ENCODE measurements around the gene NRROS.
A peak's percentile ranks its signal among the peaks of the same experiment; 100 is the strongest.
"Not testable (repeated sequence)": the region's sequence is repeated elsewhere in the genome, so short reads cannot be mapped to it uniquely, and the experiment has no call there.

NRROS gene

DNA sequence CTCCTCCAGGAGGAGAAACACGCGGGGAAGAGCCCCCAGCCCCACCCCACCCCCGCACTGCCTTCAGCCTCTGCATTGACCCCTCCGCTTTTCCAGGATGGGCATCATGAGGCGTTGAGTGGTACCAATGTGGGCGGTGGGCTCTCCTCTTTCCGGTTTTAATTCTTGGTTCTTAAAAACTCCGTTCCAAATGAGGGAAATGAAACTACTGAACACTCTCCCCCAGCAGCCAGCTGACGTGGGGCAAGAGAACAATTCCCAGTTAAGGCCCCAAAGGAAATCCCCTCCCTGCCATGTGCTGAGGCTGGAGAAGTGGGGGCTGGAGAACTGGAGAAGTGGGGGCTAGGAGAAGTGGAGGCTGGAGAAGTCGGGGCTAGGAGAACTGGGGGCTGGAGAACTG lies 5.3 kb upstream of the NRROS start:
- Histone ChIP-seq H3K4me1 (ENCODE audit: control insufficient read depth in 1 of 2, insufficient read depth in 2 of 2, low read length in 2 of 2) (peaks cover 0 to 8% of the 10 kb centered on the region in 2 experiments), H3K9me3 (ENCODE audit: insufficient read depth, low read depth, low read length) (no peaks in the 10 kb centered on the region), H4K12ac (ENCODE audit: low read depth, low read length) (no peak overlapping the region), H4K8ac (ENCODE audit: low read depth, low read length) (no peak overlapping the region), H2BK12ac (ENCODE audit: low read length) (no peak overlapping the region), H3K79me2 (ENCODE audit: control insufficient read depth, insufficient read depth, low read length, poor library complexity) (peaks cover 5% of the 10 kb centered on the region), H4K91ac (ENCODE audit: low read depth, low read length) (no peak overlapping the region), H3K18ac (ENCODE audit: low read length) (no peak overlapping the region), H3K23ac (ENCODE audit: low read length) (no peak overlapping the region), H2AK5ac (ENCODE audit: low read length) (no peak overlapping the region), H2AFZ (ENCODE audit: insufficient read depth, low read length, poor library complexity) (no peak overlapping the region), H3K79me1 (ENCODE audit: low read length) (peaks cover 10% of the 10 kb centered on the region), H3K27me3 (ENCODE audit: insufficient read depth, low read length) (peaks cover 7% of the 10 kb centered on the region), H3K27ac (ENCODE audit: low read depth, low read length) (no peak overlapping the region), H3K36me3 (ENCODE audit: control insufficient read depth in 1 of 2, insufficient read depth in 2 of 2, low read length in 2 of 2) (no peaks in the 10 kb centered on the region), H3K4me3 (ENCODE audit: low read depth, low read length) (no peak overlapping the region), H2BK5ac (ENCODE audit: low read depth, low read length, poor library complexity) (no peak overlapping the region), H3K9ac (ENCODE audit: low read length) (no peak overlapping the region), H3K14ac (ENCODE audit: low read length) (no peak overlapping the region), H3K4me2 (ENCODE audit: low read length) (no peak overlapping the region), H3K4ac (ENCODE audit: low read depth, low read length) (no peak overlapping the region), H2BK120ac (ENCODE audit: insufficient read depth, low read length, poor library complexity) (no peak overlapping the region)
- DNase-seq: peak; percentile 14 to 31
- WGBS (ENCODE audit: extremely low coverage, insufficient coverage, insufficient read length): no CpG with 5 or more reads among the region's 10 CpGs

DNA sequence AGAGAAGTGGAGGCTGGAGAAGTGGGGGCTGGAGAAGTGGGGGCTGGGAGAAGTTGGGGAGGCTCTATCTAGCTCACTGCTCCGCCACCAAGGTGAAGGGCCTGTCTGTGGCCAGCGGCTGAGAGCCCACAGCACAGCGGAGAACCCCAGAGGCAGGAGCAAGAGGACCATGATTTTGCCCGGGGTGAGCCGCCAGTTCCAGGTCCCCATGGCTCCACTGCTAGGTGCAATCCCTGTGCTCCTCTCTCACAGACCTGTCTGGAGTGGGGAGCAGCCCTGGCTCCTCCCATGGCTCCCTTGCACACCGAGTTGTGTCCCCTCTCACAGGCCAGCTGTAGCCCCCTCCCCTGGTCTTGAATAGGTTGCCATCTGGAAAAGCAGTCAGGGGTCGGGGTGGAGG lies 4.7 kb upstream of the NRROS start:
- no peaks in the 10 kb centered on the region for H3K36me3 ChIP-seq (ENCODE audit: control insufficient read depth in 1 of 2, insufficient read depth in 2 of 2, low read length in 2 of 2)
- WGBS (ENCODE audit: extremely low coverage, insufficient coverage, insufficient read length): no CpG with 5 or more reads among the region's 7 CpGs

DNA sequence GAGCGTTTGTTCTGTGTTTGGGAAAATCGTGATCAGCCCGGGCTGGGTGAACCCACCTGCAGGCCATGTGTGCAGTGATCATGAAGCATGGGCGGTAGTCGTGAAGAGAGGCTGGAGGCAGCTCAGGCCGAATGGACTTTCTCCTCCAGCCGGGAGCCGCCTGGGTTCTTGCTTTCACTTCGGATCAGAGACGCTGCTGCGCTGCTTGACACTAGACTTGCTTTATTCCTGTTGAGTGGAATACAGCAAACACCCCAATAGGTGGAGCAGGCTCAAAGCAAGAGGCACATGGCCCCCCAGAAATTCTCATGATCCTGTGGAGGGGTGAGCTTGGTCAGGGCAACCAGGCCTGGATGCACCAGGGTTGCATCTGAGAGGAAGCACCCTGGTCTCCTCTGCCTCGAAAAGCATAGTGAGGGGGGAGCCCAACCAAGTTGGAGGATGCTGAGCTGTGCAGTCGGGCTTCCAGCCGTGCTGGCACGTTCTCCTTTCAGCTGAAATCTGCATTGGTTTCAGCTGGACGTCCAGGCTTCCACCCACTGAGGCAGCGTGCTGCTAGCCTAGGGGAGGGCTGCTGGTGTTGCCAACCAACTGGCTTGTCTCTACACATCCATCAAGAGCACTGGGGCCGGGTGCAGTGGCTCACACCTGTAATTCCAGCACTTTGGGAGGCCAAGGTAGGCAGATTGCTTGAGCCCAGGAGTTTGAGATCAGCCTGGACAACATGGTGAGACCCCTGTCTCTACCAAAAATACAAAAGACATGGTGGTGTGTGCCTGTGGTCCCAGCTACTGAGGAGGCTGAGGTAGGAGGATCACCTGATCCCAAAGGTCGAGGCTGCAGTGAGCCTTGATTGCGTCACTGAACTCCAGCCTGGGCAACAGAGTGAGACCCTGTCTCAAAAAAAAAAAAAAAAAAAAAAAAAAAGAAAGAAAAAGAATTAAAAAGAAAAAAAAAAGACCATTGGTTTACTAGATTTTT lies 2.8 kb upstream of the NRROS start:
- no peak overlapping the region for H2BK12ac ChIP-seq (ENCODE audit: low read length)
- no peak for DNase-seq
- no peaks in the 10 kb centered on the region for H3K36me3 ChIP-seq (ENCODE audit: control insufficient read depth in 1 of 2, insufficient read depth in 2 of 2, low read length in 2 of 2)

More for the DNA sequence above, 4.7 kb upstream of the NRROS start:
- Histone ChIP-seq H4K91ac (ENCODE audit: low read depth, low read length) (no peak overlapping the region), H3K4ac (ENCODE audit: low read depth, low read length) (no peak overlapping the region), H2BK5ac (ENCODE audit: low read depth, low read length, poor library complexity) (no peak overlapping the region), H3K18ac (ENCODE audit: low read length) (no peak overlapping the region), H2AK5ac (ENCODE audit: low read length) (no peak overlapping the region), H3K27me3 (ENCODE audit: insufficient read depth, low read length) (peaks cover 10% of the 10 kb centered on the region), H3K23ac (ENCODE audit: low read length) (no peak overlapping the region), H3K9me3 (ENCODE audit: insufficient read depth, low read depth, low read length) (no peaks in the 10 kb centered on the region), H2AFZ (ENCODE audit: insufficient read depth, low read length, poor library complexity) (no peak overlapping the region), H3K79me2 (ENCODE audit: control insufficient read depth, insufficient read depth, low read length, poor library complexity) (peaks cover 5% of the 10 kb centered on the region), H3K4me3 (ENCODE audit: low read depth, low read length) (no peak overlapping the region), H3K14ac (ENCODE audit: low read length) (no peak overlapping the region), H2BK120ac (ENCODE audit: insufficient read depth, low read length, poor library complexity) (no peak overlapping the region), H2BK12ac (ENCODE audit: low read length) (no peak overlapping the region), H3K4me2 (ENCODE audit: low read length) (no peak overlapping the region), H3K79me1 (ENCODE audit: low read length) (peaks cover 10% of the 10 kb centered on the region), H4K8ac (ENCODE audit: low read depth, low read length) (no peak overlapping the region), H3K9ac (ENCODE audit: low read length) (no peak overlapping the region), H4K12ac (ENCODE audit: low read depth, low read length) (no peak overlapping the region), H3K4me1 (ENCODE audit: control insufficient read depth in 1 of 2, insufficient read depth in 2 of 2, low read length in 2 of 2) (peaks cover 0 to 10% of the 10 kb centered on the region in 2 experiments), H3K27ac (ENCODE audit: low read depth, low read length) (no peak overlapping the region)
- DNase-seq: no peak

DNA sequence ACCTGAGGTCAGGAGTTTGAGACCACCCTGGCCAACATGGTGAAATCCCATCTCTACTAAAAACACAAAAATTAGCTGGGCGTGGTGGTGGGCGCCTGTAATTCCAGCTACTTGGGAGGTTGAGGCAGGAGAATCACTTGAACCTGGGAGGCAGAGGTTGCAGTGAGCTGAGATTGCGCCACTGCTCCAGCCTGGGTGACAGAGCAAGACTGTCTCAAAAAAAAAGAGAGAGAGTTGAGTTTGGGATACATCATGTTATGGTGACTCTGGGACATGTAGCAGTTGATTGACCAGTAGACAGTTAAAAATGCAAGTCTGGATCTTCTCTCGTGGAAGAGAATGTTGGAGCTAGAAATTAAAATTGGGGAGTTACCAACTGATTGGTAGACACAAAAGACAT lies 1.6 kb upstream of the NRROS start:
- H3K9me3 ChIP-seq (ENCODE audit: insufficient read depth, low read depth, low read length); H4K91ac ChIP-seq (ENCODE audit: low read depth, low read length); H3K9ac ChIP-seq (ENCODE audit: low read length); H2BK5ac ChIP-seq (ENCODE audit: low read depth, low read length, poor library complexity); H3K4ac ChIP-seq (ENCODE audit: low read depth, low read length); H3K79me1 ChIP-seq (ENCODE audit: low read length); H3K79me2 ChIP-seq (ENCODE audit: control insufficient read depth, insufficient read depth, low read length, poor library complexity); H3K4me1 ChIP-seq (ENCODE audit: control insufficient read depth in 1 of 2, insufficient read depth in 2 of 2, low read length in 2 of 2); H3K4me2 ChIP-seq (ENCODE audit: low read length); H4K12ac ChIP-seq (ENCODE audit: low read depth, low read length); H3K23ac ChIP-seq (ENCODE audit: low read length); H3K18ac ChIP-seq (ENCODE audit: low read length); H3K4me3 ChIP-seq (ENCODE audit: low read depth, low read length); H3K27ac ChIP-seq (ENCODE audit: low read depth, low read length); DNase-seq; H2AFZ ChIP-seq (ENCODE audit: insufficient read depth, low read length, poor library complexity); H2BK12ac ChIP-seq (ENCODE audit: low read length); H3K36me3 ChIP-seq (ENCODE audit: control insufficient read depth in 1 of 2, insufficient read depth in 2 of 2, low read length in 2 of 2); H3K14ac ChIP-seq (ENCODE audit: low read length); H4K8ac ChIP-seq (ENCODE audit: low read depth, low read length); H2AK5ac ChIP-seq (ENCODE audit: low read length); H2BK120ac ChIP-seq (ENCODE audit: insufficient read depth, low read length, poor library complexity): not testable (repeated sequence)
- peaks cover 13% of the 10 kb centered on the region for H3K27me3 ChIP-seq (ENCODE audit: insufficient read depth, low read length)
- no CpG with 5 or more reads among the region's 4 CpGs for WGBS (ENCODE audit: extremely low coverage, insufficient coverage, insufficient read length)

More for the DNA sequence above, 2.8 kb upstream of the NRROS start:
- Histone ChIP-seq H2AK5ac (ENCODE audit: low read length) (no peak overlapping the region), H3K27ac (ENCODE audit: low read depth, low read length) (no peak overlapping the region), H2BK5ac (ENCODE audit: low read depth, low read length, poor library complexity) (no peak overlapping the region), H3K4ac (ENCODE audit: low read depth, low read length) (no peak overlapping the region), H3K23ac (ENCODE audit: low read length) (no peak overlapping the region), H3K14ac (ENCODE audit: low read length) (no peak overlapping the region), H3K4me2 (ENCODE audit: low read length) (no peak overlapping the region), H2AFZ (ENCODE audit: insufficient read depth, low read length, poor library complexity) (no peak overlapping the region), H3K9ac (ENCODE audit: low read length) (no peak overlapping the region), H4K8ac (ENCODE audit: low read depth, low read length) (no peak overlapping the region), H3K4me3 (ENCODE audit: low read depth, low read length) (no peak overlapping the region), H3K9me3 (ENCODE audit: insufficient read depth, low read depth, low read length) (no peaks in the 10 kb centered on the region), H4K91ac (ENCODE audit: low read depth, low read length) (no peak overlapping the region), H3K79me1 (ENCODE audit: low read length) (peaks cover 10% of the 10 kb centered on the region), H4K12ac (ENCODE audit: low read depth, low read length) (no peak overlapping the region), H3K79me2 (ENCODE audit: control insufficient read depth, insufficient read depth, low read length, poor library complexity) (peaks cover 5% of the 10 kb centered on the region), H3K18ac (ENCODE audit: low read length) (no peak overlapping the region), H2BK120ac (ENCODE audit: insufficient read depth, low read length, poor library complexity) (no peak overlapping the region), H3K4me1 (ENCODE audit: control insufficient read depth in 1 of 2, insufficient read depth in 2 of 2, low read length in 2 of 2) (peaks cover 0 to 10% of the 10 kb centered on the region in 2 experiments), H3K27me3 (ENCODE audit: insufficient read depth, low read length) (peaks cover 13% of the 10 kb centered on the region)
- no CpG with 5 or more reads among the region's 20 CpGs for WGBS (ENCODE audit: extremely low coverage, insufficient coverage, insufficient read length)

All from trophoblast cell (in vitro differentiated cells and primary cell).